ENCODE data around the gene ARL8A.

Gene ARL8A

GRCh38 chr1:202161151-202162046, 16.9 kb upstream of the ARL8A start:
- Histone ChIP-seq H3K36me3 (ENCODE audit: control insufficient read depth, insufficient read depth, low read length) (peaks cover 8% of the 10 kb centered on the region), H3K27me3 (replicated peaks; ENCODE audit: control insufficient read depth, insufficient read depth, low read length) (no peaks in the 10 kb centered on the region), H3K4me3 (replicated peaks; ENCODE audit: low read depth, low read length) (peak overlapping the region; percentile 69)
- DNase-seq (ENCODE audit: extremely low read depth, insufficient read length): peak; percentile 43
- no peak for TF ChIP-seq CTCF (IDR thresholded peaks at IDR 0.05; ENCODE audit: insufficient read depth, low read length, poor library complexity, severe bottlenecking)

- peaks cover 11% of the 10 kb centered on the region for H3K36me3 ChIP-seq (ENCODE audit: control insufficient read depth, insufficient read depth, low read length)
- peak; percentile 73 for TF ChIP-seq CTCF (IDR thresholded peaks at IDR 0.05; ENCODE audit: insufficient read depth, low read length, poor library complexity, severe bottlenecking)
- peak; percentile 81 for DNase-seq (ENCODE audit: extremely low read depth, insufficient read length)
- peak within 1 kb of the TSS; percentile 69 for H3K4me3 ChIP-seq (replicated peaks; ENCODE audit: low read depth, low read length)
- no peaks in the 10 kb centered on the region for H3K27me3 ChIP-seq (replicated peaks; ENCODE audit: control insufficient read depth, insufficient read depth, low read length)
Observed at GRCh38 chr1:202160377-202160940, 15.9 kb upstream of the ARL8A start, which contains the start of gene PTPN7. TSS of gene PTPN7 (minus strand) at chr1:202160602. CDS start at chr1:202159402, 1,200 bp downstream.

- no peak for TF ChIP-seq CTCF (IDR thresholded peaks at IDR 0.05; ENCODE audit: insufficient read depth, low read length, poor library complexity, severe bottlenecking)
- peak; percentile 76 for DNase-seq (ENCODE audit: extremely low read depth, insufficient read length)
- H3K36me3 ChIP-seq (ENCODE audit: control insufficient read depth, insufficient read depth, low read length): peaks cover 17% of the 10 kb centered on the region
- H3K27me3 ChIP-seq (replicated peaks; ENCODE audit: control insufficient read depth, insufficient read depth, low read length): no peaks in the 10 kb centered on the region
- peak overlapping the region; percentile 69 for H3K4me3 ChIP-seq (replicated peaks; ENCODE audit: low read depth, low read length)
Observed at GRCh38 chr1:202159534-202160371, 15.2 kb upstream of the ARL8A start.

GRCh38 chr1:202158810-202159533, 14.4 kb upstream of the ARL8A start:
- peak; percentile 61 for TF ChIP-seq CTCF (IDR thresholded peaks at IDR 0.05; ENCODE audit: insufficient read depth, low read length, poor library complexity, severe bottlenecking)
- peak; percentile 60 for DNase-seq (ENCODE audit: extremely low read depth, insufficient read length)
- peaks cover 21% of the 10 kb centered on the region for H3K36me3 ChIP-seq (ENCODE audit: control insufficient read depth, insufficient read depth, low read length)
- H3K4me3 ChIP-seq (replicated peaks; ENCODE audit: low read depth, low read length): peak overlapping the region; percentile 69
- H3K27me3 ChIP-seq (replicated peaks; ENCODE audit: control insufficient read depth, insufficient read depth, low read length): no peaks in the 10 kb centered on the region

- TF ChIP-seq CTCF (IDR thresholded peaks at IDR 0.05; ENCODE audit: insufficient read depth, low read length, poor library complexity, severe bottlenecking): no peak
- Histone ChIP-seq H3K4me3 (replicated peaks; ENCODE audit: low read depth, low read length) (no peak overlapping the region), H3K36me3 (ENCODE audit: control insufficient read depth, insufficient read depth, low read length) (peaks cover 28% of the 10 kb centered on the region), H3K27me3 (replicated peaks; ENCODE audit: control insufficient read depth, insufficient read depth, low read length) (no peaks in the 10 kb centered on the region)
- DNase-seq (ENCODE audit: extremely low read depth, insufficient read length): no peak
Observed at GRCh38 chr1:202157945-202158344, 13.4 kb upstream of the ARL8A start.

Measured in GM06990 (cell line).